ENCODE data around the gene ADAM15.

The ADAM15 gene

DNA sequence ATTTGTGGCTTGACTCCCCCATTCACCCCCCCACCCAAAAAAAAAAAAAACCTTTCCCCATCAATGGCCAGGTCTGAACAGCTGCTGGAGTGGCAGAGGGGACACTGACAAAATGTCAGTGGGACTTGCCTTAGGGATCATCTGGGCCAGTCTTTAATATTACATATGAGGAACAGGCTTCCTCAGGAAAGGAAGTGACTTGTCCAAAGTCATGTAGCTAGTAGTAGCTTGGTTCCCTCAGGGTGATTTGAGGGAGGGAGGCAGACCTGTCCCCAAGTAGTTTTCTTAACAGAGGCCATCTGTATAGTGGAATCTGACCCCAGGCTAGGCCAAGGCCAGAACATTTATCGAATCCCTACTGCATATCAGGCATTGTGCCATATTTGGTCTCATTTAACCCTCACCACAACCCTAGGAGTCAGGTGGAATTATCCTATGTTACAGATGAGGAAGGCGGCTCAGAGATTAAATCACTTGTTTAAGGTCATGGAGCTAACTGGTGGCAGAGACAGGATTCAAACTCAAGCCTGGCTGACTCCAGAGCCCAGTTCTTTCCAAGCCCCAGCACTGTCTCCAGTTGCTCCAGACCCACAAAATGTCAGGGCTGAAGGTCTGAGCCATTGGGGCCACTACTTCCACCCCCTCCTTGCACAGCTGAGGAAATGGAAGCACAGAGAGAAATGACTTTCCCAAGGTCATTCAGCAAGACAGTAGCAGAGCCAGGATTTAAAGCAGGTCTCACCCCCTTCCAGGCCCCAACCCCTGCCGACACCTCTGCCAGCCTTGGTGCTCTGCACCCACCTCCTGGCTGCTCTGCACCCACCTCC lies 38.1 kb upstream of the ADAM15 start:
- H3K4me3 ChIP-seq (ENCODE audit: low read depth, low read length) = no peak overlapping the region
- TF ChIP-seq, protein P1, sequence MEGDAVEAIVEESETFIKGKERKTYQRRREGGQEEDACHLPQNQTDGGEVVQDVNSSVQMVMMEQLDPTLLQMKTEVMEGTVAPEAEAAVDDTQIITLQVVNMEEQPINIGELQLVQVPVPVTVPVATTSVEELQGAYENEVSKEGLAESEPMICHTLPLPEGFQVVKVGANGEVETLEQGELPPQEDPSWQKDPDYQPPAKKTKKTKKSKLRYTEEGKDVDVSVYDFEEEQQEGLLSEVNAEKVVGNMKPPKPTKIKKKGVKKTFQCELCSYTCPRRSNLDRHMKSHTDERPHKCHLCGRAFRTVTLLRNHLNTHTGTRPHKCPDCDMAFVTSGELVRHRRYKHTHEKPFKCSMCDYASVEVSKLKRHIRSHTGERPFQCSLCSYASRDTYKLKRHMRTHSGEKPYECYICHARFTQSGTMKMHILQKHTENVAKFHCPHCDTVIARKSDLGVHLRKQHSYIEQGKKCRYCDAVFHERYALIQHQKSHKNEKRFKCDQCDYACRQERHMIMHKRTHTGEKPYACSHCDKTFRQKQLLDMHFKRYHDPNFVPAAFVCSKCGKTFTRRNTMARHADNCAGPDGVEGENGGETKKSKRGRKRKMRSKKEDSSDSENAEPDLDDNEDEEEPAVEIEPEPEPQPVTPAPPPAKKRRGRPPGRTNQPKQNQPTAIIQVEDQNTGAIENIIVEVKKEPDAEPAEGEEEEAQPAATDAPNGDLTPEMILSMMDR (conservative IDR thresholded peaks at IDR 0.05; ENCODE audit: low read depth, low read length) = no peak
- DNase-seq (ENCODE audit: low read depth) = no peak

DNA sequence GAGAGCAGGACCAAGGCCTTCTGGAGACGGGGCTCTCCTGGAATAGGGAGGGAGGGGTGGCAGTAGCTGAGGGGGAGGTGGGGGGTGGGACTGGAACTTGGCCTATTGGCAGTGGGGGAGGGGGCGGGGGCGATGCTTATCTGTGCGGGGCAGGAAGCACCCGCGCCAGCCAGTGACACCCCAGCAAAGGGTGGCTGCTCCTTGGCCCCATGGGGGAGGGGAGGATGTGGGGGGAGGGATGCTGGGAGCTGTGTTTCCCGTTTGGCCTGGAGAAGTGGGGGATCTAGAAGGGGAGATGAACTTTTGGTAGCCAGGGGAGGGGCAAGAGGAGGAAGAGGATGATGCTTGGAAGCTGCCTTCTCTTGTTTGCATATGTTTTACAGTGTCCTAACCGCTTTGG lies 37.5 kb upstream of the ADAM15 start:
- TF ChIP-seq, protein P1 (conservative IDR thresholded peaks at IDR 0.05; ENCODE audit: low read depth, low read length) = no peak
- no peak overlapping the region for H3K4me3 ChIP-seq (ENCODE audit: low read depth, low read length)
- no peak for DNase-seq (ENCODE audit: low read depth)

GRCh38 chr1:155014709-155015508 lies 36.2 kb upstream of the ADAM15 start:
- no peak overlapping the region for H3K4me3 ChIP-seq (ENCODE audit: low read depth, low read length)
- DNase-seq (ENCODE audit: low read depth) = no peak
- TF ChIP-seq, protein P1 (conservative IDR thresholded peaks at IDR 0.05; ENCODE audit: low read depth, low read length) = no peak

DNA sequence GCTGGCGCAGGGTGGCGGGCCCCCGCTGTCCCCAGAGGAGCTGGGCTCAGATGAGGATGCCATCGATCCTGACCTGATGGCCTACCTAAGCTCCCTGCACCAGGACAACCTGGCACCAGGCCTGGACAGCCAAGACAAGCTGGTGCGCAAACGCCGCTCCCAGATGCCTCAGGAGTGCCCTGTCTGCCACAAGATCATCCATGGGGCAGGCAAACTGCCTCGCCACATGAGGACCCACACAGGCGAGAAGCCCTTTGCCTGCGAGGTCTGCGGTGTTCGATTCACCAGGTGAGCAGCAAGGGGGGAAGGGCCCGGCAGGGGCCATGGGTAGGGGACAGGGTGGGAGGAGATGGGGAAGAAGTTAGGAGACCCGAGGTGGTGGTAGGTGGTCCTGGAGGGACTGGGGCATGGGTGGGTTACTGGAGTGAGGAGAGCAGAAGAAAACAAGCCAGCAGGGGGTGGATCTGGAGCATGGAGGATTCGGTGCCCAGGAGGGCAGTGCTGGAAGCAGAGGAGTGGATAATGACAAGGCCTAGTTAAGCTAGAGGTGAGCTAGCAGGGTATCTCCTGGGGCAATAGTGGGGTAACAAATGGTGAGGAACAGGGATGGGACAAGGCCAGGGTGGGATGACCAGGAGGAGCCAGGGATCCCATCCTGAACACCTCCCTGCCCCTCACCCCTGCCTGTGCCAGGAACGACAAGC lies 35.4 kb upstream of the ADAM15 start:
- no peak overlapping the region for H3K4me3 ChIP-seq (ENCODE audit: low read depth, low read length)
- TF ChIP-seq, protein P1 (conservative IDR thresholded peaks at IDR 0.05; ENCODE audit: low read depth, low read length) = no peak
- DNase-seq (ENCODE audit: low read depth) = no peak

- TF ChIP-seq, protein P1 (conservative IDR thresholded peaks at IDR 0.05; ENCODE audit: low read depth, low read length) = no peak
- no peak overlapping the region for H3K4me3 ChIP-seq (ENCODE audit: low read depth, low read length)
- DNase-seq (ENCODE audit: low read depth) = no peak
Observed at GRCh38 chr1:155016231-155016831, 34.8 kb upstream of the ADAM15 start.

DNA sequence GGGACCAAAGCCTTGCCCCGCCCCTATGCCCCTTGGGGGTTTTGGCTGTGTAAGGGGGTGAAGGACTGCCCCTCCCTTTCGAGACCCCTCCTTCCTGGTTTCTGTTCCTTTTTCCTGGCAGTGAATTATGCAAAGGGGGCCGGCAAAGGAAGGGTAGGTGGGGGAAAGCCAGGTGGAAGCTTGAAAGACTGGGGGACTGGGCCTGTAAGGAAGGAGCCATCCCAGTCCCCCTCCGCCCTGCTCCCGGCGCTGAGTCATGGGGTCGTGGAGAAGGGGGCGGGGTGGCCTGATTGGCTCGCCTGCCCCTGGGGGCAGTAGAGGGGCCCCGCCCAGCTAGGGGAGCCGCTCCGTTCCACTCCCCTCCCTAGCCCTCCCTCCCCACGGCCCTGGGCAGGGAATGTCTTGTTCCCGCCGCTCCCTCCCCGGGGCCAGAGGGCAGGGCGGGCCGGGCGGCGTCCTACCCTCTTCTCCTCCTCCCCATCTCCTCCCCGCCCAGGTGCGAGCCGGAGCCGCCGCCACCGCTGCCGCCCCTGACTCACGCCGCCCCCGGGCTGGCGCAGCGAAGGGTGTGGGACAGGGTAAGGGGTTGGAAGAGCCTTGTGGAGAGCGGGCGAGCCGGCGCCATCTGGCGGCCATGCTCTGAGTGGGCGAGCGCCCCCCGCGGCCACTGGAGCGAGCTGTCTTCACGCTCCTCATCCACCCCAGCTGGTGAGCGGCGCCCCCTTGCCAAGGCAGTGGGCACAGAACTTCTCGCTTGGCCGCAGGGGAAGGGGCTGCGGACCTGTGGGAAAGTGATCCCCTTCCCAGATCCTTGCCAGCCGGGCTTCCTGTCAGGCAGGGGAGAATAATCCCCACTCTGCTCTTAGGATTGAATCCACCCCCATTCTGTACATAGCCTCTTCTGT lies 33.8 kb upstream of the ADAM15 start:
- peak; percentile 88 for DNase-seq (ENCODE audit: low read depth)
- H3K4me3 ChIP-seq (ENCODE audit: low read depth, low read length) = peak overlapping the region; percentile 59
- TF ChIP-seq, protein P1 (conservative IDR thresholded peaks at IDR 0.05; ENCODE audit: low read depth, low read length) = peak; percentile 92
